Loucy (cell line): ENCODE data around the gene GIPC1.

Source experiments
- CTCF ChIP-seq: fragments of 200-600 bp; sonication (generic); conservative IDR thresholded peaks from 2 replicates; pipeline ENCODE4 v1.5.1; 2014; ENCODE audit warnings: mild to moderate bottlenecking, antibody characterized with exemption, low read length
- EZH2phosphoT487 ChIP-seq: fragments of 200-600 bp; IDR thresholded peaks from 2 replicates; pipeline ENCODE4 v1.6.1; 2018; ENCODE audit warnings: antibody characterized with exemption, mild to moderate bottlenecking, moderate library complexity, borderline replicate concordance

GRCh38 chr19:14460935-14461334 lies 35.0 kb downstream of the GIPC1 start:
- no peak for TF ChIP-seq CTCF
- TF ChIP-seq EZH2phosphoT487 = no peak
